HG03442 (cell line): Measurements from ENCODE around the gene HIF3A.
"Not testable (repeated sequence)": the region's sequence is repeated elsewhere in the genome, so short reads cannot be mapped to it uniquely, and the experiment has no call there.

ENCODE experiments used
- ATAC-seq: cut with Tn5 transposase; IDR thresholded peaks from one replicate; pipeline ENCODE4 v1.9.1; 2021; ENCODE audit warnings: mild to moderate bottlenecking, moderate library complexity; ENCODE audit not compliant: unreplicated experiment

HIF3A gene

DNA sequence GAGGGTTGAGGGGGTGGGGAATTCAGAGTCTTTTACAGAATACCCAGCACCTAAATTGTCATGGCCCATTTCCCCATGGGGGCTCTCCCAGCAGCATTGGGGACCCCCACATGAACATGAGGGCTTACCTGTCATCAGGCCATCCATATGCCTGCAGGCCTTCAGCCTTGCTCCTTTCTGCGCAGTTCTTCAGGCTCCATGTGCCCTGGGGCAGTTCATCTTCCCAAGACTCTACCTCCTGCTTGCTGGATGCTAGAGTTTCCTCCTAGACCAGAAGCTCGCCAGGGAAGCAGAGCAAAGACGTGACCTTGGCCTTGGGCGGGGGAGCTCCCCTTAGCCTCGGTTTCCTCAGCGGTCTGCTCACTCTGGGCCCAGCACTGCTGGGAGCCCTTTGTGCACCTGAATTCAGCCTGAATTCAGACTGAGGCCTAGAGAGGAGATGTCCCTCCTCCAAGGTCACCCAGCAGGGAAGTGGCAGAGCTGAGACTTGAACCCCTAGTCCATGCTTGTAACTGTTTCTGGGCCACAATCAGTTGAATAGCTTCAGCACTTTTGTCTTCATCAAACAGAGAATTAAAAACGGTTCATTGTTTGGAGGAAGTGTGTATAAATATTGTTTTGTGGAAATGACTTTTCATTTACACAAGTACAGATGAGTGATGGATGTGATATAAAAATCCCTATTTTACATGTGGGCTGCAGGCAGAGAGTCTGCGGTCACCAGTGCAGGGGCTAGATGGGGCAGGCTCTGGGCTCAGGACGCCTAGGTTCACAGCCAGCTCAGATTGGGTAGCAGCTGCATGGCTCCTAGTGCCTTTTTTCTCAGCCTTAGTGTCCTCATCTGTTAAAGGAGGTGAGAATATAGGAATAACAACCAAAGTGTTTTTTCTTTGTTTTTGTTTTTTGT lies 59.6 kb downstream of the HIF3A start:
- no peak for ATAC-seq

DNA sequence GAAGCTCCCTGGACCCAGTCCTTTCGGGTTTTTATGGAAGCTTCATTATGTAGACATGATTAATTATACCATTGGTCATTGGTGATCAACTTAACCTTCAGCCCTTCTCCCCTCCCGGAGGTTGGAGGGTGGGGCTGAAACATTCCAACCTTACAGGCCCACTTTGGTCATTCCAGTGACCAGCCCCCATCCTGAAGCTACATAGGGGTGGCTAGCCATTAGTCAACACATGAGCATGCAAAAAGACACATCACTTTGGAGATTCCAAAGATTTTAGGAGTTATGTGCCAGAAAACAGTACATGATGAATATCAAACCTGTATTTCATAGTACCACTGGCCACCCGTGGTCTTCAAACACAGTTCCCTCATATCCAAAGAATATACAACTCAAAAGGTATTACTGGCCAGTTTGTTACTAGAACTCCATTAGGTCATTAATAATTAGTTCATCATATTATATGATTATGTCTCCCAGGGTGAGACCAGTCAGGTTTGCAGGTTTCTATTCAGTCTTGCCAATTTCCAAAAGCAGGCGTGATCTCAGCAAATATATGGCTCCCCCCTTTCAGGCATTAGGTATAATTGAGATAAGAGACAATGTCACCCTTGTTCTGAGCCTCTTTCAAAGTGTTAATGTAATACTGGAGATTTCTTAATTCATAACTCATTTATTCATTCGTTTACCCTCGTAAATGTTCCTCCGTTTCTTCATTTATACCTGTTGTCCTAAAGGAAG lies 61.2 kb downstream of the HIF3A start:
- no peak for ATAC-seq

DNA sequence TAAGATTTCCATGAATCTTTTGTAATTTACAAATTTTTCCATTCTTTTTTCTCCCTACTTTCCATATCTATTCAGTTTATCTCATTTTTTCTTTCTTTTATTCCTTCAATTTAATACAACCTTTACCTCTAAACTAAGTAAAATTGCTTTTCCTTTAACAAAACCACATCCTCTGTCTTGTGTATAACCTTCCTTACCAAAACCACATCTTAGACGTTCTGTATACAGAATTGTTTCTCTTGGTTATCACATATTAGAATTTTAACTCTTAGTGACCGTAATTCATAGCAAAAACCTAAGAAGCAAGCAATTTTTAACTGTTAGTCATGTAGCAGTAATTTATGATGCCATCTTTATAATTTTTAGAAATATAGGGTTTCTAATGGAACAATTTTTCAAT lies 65.1 kb downstream of the HIF3A start:
- no peak for ATAC-seq

DNA sequence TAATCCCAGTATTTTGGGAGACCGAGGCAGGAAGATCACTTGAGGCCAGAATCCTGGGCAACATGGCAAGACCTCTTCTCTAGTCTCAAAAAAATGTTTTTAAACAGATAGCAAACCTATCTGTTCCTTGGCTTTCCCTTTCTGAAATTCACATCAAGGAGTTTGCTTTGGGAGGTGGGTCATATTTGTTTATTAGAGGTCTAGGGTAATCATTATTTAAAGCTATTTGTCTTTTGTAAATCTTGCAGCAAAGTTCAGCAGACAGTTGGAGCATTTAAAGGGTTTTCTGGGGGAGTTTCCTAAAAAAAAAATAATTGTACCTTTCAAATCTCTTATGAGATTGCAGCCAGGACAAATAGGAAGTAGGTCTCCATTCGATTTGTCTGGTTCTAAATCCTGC lies 67.5 kb downstream of the HIF3A start:
- ATAC-seq, result no peak

DNA sequence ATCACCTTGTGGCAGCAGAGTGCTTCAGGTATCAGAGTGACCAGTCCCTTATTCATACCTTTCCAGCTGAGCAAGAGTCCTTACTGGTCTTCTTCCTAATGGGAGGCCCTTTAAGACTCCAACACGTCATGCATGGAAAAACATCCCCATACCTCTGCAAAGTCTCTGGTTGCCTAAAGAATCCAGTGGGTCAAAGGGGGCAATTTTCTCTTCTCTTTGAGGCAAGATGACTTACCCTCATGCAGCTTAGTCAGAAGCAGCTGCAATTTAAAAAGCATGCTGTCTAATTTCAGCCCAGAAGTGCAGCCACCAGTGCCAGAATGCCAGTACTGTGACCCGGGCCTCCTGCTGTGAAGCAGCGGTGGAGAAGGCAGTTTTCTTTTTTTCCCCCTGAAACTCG lies 68.7 kb downstream of the HIF3A start:
- ATAC-seq, result no peak

DNA sequence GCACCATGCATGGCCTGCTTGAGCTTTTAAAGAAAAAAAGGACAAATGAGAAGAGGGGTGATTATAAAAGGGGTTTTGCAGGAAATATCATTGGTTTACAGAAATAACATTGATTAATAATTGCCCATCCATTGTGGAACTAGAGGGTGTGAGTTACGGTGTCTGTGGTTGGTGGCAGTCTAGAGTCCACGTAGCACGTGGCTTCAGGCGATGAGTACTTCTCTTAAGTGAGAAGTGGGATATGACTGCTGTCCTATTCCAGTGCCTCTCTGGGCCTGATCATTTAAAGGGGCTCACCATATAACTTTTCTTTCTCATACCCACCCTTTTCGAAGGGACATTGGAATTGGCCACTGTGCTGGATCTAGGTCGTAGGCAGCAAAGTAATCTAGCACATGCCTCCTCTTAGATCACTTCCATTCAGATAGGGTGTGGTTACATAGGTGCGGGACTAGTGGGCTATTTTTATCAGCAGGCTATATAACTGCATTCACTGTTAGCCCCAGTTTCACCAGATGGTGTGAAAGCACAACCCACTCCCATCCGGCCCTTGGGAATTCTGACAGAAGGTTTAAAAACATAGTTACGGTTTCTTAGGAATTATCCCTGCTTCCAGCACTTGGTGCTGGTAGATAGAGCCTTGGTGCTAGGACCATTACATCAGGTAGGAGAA lies 69.9 kb downstream of the HIF3A start:
- no peak for ATAC-seq

DNA sequence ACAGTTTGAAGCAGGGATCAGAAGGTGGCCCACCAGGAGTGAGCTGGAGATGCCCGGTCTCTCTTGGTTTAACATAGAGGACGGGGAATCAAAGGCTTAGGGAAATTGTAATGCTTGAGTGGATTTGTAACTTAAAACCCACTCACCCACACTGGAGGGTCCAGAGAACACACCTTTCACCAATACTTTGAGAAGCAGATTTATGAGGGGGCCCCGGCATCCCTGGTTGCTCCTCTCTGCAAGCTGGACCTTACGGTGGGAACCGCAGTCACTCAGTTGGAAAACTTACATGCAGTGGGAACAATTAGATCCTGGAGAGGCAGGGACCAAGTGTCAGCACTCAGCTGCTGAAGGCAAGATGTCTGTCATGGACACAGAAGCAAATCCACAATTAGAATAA lies 70.6 kb downstream of the HIF3A start:
- ATAC-seq, result no peak

DNA sequence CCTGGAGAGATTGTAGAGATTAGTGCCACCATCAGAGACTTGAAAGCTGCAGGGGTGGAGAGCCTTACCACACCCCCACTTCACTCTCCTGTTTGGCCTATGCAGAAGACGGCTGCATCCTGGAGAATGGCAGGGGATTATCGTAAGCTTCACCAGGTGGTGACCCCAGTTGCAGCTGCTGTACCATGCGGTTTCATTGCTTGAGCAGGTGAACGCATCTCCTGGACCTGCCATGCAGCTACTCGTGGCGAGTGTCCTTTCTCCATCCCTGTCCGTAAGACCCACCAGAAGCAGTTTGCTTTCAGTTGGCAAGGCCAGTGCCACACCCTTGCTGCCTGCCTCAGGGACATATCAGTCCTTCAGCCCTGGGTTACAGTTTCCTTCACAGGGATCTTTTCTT lies 71.3 kb downstream of the HIF3A start:
- no peak for ATAC-seq

DNA sequence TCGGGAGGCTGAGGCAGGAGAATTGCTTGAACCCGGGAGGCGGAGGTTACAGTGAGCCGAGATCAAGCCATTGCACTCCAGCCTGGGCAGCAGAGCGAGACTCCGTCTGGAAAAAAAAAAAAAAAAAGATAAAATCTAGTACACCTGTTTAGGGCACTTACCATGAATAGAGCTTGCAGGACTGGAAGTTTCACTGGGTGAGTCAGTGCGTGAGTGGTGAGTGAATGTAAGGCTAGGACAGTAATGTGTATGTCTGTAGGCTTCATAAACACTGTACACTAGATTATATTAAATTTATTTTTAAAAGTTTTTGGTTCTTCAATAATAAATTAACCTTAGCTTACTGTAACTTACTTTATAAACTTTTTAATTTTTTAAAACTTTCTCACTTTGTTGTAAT lies 73.0 kb downstream of the HIF3A start:
- ATAC-seq, result no peak

DNA sequence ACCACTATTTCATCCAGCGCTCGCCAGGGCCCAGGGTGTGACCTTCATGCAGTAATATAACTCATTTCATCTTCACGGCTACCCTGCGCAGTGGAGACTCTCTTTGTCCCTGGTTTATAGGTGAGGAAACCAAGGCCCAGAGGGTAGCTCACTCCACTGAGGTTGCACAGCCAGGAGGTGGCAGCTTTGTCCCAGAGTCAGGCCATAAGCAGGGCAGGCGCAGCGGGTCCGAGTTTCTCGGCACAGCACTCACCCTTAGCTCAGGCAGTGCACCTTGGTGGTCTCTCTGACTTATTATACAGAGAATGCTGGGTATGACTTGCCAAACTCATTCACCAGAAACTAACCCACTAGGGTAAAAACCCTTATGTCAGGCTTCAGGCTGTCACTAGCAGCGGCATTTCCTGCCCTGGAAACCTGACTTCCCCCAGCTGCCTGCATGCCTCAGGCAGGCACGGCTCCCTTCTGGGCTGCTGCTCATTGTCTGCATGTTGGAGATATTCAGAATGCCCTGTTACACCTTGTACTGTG lies 74.6 kb downstream of the HIF3A start:
- no peak for ATAC-seq

DNA sequence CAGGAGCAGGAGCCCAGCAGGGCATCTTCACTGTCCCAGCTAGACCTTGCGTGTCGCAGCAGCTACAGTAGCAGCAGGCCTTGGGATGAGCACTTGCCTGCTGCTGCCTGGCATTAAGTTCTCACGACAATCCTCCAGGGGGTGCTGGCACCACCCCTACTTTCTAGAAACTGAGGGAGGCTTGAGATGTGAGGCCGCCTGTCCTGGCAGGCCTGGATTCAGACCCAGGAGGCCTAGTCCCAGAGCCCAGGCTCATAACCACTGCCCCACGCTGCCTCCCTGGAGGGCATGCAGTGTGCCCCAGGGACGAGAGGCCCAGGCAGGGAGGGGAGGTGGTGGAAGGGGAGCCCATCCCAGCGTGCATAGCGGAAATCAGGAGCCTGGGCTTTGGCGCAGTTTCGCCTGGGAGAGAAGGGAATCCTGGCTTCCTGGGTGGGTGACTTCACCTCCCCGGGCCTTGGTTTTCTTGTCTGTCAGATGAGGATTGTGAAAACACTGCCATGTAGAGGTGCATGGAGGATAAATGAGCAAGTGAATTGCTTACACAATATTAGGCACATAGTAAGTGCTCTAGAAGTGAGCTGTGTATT lies 76.2 kb downstream of the HIF3A start:
- ATAC-seq, result no peak

DNA sequence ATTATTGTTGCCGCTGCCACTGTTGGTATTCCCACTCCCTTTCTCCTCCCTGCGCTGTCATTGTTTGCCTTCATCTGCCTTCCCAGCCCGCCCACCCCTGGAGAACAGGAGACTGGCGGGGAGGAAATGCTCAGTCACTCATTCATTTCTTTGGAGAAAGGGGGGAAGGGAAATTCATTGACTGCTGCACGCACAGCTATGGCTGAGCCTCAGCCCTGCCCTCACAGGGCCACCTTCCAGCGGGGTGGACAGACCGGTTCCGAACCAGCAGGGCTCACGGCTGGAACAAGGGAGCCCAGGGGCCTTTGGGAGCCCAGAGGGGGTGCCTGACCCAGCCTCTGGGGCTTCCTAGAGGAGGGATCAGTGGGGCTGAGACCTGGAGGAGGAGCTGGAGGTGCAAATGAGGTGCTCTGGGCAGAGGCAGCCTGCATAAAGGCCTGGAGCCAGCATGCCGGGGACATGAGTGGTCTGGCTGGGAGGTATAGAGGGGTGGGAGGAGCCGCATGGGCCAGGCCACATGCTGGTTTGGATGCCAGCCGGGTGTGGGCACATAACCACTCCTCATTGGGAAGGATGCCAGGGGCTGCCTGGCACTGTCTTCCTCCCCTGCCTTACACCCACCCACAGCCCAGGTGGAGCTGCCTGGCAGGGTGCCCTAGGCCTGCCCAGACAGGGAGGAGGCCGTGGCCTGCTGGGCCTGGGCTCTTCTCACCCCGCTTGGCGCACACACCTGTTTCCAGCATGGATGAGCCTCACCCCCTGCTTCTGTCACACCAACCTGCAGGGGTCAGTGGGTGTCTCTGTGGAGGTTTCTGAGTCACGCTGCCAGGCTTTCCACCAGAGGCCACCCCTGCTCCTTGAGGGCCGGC lies 76.9 kb downstream of the HIF3A start:
- no peak for ATAC-seq

DNA sequence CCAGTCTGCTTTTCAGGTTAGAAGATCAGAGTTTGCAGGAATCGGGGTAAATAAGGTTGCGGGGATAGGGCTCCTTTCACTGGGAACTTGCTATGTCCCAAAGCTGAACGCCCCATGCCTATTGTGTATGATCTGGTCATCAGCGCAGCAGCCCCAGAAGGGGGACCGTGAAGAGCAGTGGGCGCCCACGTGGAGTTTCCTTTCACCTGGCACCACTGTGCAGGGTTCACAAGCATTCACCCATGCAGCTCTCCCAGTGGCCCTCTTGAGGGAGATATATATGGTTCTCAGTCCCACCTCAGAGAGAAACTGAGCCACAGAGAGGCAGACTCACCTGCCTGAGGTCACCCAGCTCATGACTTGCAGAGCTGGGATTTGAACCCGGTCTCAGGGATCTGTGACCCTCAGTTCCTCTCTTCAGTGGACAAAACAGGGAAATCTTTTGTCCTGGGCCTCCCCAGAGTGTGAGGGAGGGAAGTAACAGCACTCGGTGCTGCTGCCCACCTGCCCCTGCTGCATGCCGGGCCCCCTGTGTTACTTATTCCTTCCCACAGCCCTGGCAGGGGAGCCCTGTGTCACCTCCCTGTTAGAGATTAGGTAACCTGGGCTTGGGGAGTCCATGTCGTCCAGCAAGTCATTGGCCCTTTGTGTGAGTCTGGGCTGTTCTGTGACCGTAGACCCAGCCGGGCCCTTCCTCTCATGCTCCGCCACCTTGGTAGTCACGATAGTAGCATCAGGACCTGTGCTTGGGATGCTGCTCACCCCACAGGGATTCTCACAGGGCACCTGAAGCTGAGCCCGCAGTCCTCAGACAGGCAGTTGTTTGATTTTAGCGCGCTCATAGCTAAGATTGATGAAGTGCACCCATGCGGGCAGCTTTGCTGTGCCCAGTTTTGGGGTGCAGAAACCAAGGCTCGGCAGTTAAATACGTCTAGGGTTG lies 78.0 kb downstream of the HIF3A start:
- no peak for ATAC-seq

DNA sequence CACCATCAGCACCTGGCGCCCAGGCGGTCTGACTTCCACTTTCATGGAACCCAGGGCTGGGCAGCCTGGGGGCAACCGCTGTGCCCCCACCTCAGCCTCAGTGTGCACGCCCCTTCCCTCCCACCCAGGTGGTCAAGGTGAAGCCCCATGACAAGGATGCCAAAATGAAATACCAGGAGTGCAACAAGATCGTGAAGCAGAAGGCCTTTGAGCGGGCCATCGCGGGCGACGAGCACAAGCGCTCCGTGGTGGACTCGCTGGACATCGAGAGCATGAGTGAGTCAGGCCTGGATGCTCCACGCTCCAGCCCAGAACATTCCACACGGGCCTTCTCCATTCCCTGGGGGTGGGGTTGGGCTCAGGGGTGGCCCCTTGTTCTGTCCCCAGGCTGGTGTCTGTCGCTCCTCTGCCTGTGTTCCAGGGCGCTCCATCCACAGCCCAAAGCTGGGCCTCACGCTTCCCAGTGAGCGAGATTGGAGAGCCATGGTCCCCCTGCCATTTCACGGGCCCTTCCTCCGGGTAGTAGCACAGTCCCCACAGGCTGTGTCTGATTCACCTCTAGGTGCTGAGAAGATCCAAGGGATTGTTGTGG lies 78.7 kb downstream of the HIF3A start:
- not testable (repeated sequence) for ATAC-seq

DNA sequence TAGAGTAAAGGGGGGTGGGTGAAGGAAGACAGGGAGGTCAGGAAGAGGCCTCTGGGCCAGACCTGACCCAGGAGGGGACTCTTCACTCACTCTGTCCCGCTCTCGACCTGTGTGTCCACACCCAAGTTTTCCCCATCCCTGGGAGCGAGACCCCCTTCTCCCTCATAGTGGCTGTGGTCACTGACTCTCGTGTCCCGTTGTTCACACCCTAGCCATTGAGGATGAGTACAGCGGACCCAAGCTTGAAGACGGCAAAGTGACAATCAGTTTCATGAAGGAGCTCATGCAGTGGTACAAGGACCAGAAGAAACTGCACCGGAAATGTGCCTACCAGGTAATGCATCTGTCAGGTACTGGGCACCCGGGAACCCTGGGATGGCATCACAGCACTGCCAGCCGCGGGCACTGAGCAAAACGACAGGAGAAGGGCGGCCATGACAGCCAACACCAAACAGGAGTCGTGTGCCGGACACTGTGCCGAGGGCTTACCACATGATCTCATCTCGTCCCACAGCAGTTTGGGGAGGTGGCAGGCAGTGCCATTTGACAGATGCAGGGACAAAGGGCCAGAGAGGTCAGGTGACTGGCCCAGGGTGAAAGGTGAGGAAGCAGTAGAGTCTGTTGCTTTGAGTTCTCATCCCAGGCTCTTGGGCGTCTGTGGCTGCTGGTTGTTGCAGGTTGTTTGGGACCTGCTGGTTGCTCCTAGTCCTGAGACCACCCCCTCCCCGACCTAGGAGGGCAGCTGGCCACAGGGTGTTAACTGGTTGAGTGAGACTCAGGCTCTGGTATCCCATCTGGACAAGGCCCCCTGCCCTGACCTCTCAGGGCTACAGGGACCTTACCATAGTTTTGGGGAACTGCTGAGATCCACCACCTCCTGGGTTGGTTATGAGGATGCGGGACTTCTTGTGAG lies 79.7 kb downstream of the HIF3A start:
- ATAC-seq, result no peak

DNA sequence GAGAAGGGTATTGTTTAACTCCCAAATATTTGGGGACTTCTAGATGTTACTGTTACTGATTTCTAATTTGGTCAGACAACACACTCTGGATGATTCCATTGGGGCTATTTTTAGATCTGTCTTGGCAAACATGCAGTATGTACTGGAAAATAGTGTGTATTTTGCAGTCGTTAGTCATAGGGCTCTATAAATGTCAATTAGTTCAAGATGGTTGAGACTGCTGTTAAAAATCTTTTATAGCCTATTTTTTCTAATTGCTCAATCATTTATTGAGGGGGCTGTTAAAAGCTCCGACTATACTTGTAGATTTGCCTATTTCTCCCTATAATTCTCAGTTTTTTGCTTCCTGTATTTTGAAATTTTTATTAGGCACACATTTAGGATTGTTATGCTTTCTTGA lies 81.4 kb downstream of the HIF3A start:
- ATAC-seq, result no peak

DNA sequence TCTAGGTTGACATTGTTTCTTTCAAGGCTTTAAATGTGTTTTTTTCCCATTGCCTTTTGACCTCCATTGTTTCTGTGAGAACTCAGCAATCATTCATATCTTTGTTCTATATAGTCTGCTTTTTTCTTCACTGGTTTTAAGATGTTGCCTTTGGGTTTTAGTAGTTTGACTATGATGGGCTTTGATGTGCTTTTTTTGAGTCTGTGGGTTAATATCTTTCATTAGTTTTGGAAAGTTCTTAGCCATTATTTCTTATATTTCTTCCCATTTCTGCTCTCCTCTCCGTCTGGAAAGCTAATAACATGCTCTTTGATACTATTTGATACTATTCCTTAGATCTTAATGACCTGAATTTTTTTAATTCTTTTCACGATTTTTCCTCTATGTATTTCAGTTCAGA lies 83.8 kb downstream of the HIF3A start:
- no peak for ATAC-seq

DNA sequence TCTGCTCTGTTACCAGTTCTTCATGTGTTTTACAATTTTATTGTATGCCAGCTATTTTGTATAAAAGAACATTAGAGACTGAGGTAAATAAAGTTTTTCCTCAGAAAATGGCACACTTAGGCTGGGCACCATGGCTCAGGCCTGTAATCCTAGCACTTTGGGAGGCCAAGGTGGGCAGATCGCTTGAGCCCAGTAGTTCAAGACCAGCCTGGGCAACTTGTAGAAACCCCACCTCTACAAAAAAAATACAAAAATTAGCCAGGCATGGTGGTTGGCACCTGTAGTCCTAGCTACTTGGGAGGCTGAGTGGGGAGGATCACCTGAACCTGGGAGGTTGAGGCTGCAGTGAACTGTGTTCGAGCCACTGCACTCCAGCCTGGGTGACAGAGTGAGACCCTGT lies 84.5 kb downstream of the HIF3A start:
- no peak for ATAC-seq
